GM23248 (cell line): ENCODE measurements around the gene TBRG4. TPM values are rescaled to one million over a fixed set of nuclear protein-coding genes. Genes with fewer than 3 reads are reported as not detected.

Experiments used
- DNase-seq: peaks from one replicate; pipeline ENCODE4 v3.0.0-alpha.2; 2015
- H2AFZ ChIP-seq: fragments of 200-600 bp; sonication (generic); 2 replicates; pipeline ENCODE4 v1.6.1; 2016; ENCODE audit warnings: antibody characterized with exemption
- H3F3A ChIP-seq: fragments of 200-600 bp; sonication (generic); 2 replicates; pipeline ENCODE4 v1.6.1; 2016; ENCODE audit warnings: mild to moderate bottlenecking, antibody characterized with exemption, mixed run types; ENCODE audit not compliant: insufficient read depth
- H3K27ac ChIP-seq: fragments of 200-600 bp; sonication (generic); 2 replicates; pipeline ENCODE4 v1.5.1; 2016; ENCODE audit warnings: mild to moderate bottlenecking
- H3K27me3 ChIP-seq: fragments of 200-600 bp; sonication (generic); replicated peaks from 2 replicates; pipeline ENCODE4 v1.6.1; 2016; ENCODE audit warnings: mild to moderate bottlenecking; ENCODE audit not compliant: insufficient read depth
- H3K36me3 ChIP-seq: fragments of 200-600 bp; sonication (generic); 2 replicates; pipeline ENCODE4 v1.6.1; 2016; ENCODE audit warnings: low read depth, mild to moderate bottlenecking
- H3K4me1 ChIP-seq: fragments of 200-600 bp; sonication (generic); 2 replicates; pipeline ENCODE4 v1.6.1; 2016; ENCODE audit warnings: mild to moderate bottlenecking; ENCODE audit not compliant: insufficient read depth
- H3K4me2 ChIP-seq: fragments of 200-600 bp; sonication (generic); one replicate; pipeline ENCODE4 v1.6.1; 2016; ENCODE audit warnings: mild to moderate bottlenecking; ENCODE audit not compliant: unreplicated experiment
- H3K4me3 ChIP-seq: fragments of 200-600 bp; sonication (generic); 2 replicates; pipeline ENCODE4 v1.5.1; 2016; ENCODE audit warnings: mild to moderate bottlenecking
- H3K79me2 ChIP-seq: fragments of 200-600 bp; sonication (generic); 2 replicates; pipeline ENCODE4 v1.6.1; 2016; ENCODE audit warnings: mild to moderate bottlenecking; ENCODE audit not compliant: insufficient read depth
- H3K9ac ChIP-seq: fragments of 200-600 bp; sonication (generic); 2 replicates; pipeline ENCODE4 v1.6.1; 2016; ENCODE audit warnings: mild to moderate bottlenecking
- H3K9me2 ChIP-seq: fragments of 200-600 bp; sonication (generic); 2 replicates; pipeline ENCODE4 v1.6.1; 2016; ENCODE audit warnings: mixed run types, mild to moderate bottlenecking, moderate library complexity; ENCODE audit not compliant: insufficient read depth
- H3K9me3 ChIP-seq: fragments of 200-600 bp; sonication (generic); one replicate; pipeline ENCODE4 v1.6.1; 2017; ENCODE audit warnings: low read depth
- H4K20me1 ChIP-seq: fragments of 200-600 bp; sonication (generic); 2 replicates; pipeline ENCODE4 v1.6.0; 2016; ENCODE audit not compliant: insufficient read depth
- EZH2 ChIP-seq: fragments of 200-600 bp; sonication (generic); IDR thresholded peaks from 2 replicates; pipeline ENCODE4 v1.6.1; 2018; ENCODE audit warnings: antibody characterized with exemption, mild to moderate bottlenecking; ENCODE audit not compliant: insufficient read depth, poor library complexity, severe bottlenecking
- EZH2phosphoT487 ChIP-seq: fragments of 200-600 bp; sonication (generic); IDR thresholded peaks from 2 replicates; pipeline ENCODE4 v1.6.1; 2018; ENCODE audit warnings: antibody characterized with exemption, moderate library complexity, mild to moderate bottlenecking, low read depth; ENCODE audit not compliant: insufficient read depth
- WGBS, 2 experiments: methylation state at CpG; one replicate each; pipeline ENCODE4 v1.1.6; 2015 to 2017; ENCODE audit warnings: low lambda C conversion rate in 2 of 2, low coverage in 1 of 2; ENCODE audit errors: missing lambda C conversion rate in 2 of 2; 5-methylcytosine and 5-hydroxymethylcytosine counted together
- in situ Hi-C: fragments of 300-500 bp; cut with MboI; formaldehyde crosslinking; loops from 2 replicates; pipeline ENCODE4 v1.15.0; 2020
- polyA plus RNA-seq: library from polyadenylated mRNA; unstranded; fragments of >200 nt; fragmentation: Nextera tagmentation; extraction: Ambion mirVana; gene quantifications from 2 replicates; pipeline ENCODE4 v1.2.1, GENCODE V29; 2016
- total RNA-seq: library from RNA; depleted of rRNA; stranded (reverse); fragments of >200 nt; shearing (Covaris generic); gene quantifications from 2 replicates; pipeline ENCODE4 v1.2.3, GENCODE V29; 2014

The TBRG4 gene
- total and polyA plus RNA-seq, 2 experiments from 2014 or later: 55.8 to 62.7 TPM

GRCh38 chr7:45075871-45076796, 35.4 kb downstream of the TBRG4 start:
- H4K20me1 ChIP-seq: no peaks in the 10 kb centered on the region; the same call in 1 of the 2 replicates
- H3K27me3 ChIP-seq: no peaks in the 10 kb centered on the region
- no peak overlapping the region for H3K4me2 ChIP-seq
- no peak for DNase-seq
- H3K9ac ChIP-seq: no peak overlapping the region
- WGBS, 2 experiments: 86 to 89% methylated on average over 33 to 35 of the region's 35 CpGs
- H3K36me3 ChIP-seq: no peaks in the 10 kb centered on the region; the same call in 1 of the 2 replicates
- no peaks in the 10 kb centered on the region for H3K9me2 ChIP-seq
- in situ Hi-C loops: no loop called here
- H3K79me2 ChIP-seq: no peaks in the 10 kb centered on the region
- no peaks in the 10 kb centered on the region for H3K9me3 ChIP-seq
- no peaks in the 10 kb centered on the region for H3K4me1 ChIP-seq
- H3F3A ChIP-seq: no peaks in the 10 kb centered on the region
- no peak overlapping the region for H3K27ac ChIP-seq
- TF ChIP-seq EZH2phosphoT487: no peak
- TF ChIP-seq EZH2: no peak
- H3K4me3 ChIP-seq: no peak overlapping the region
- H2AFZ ChIP-seq: no peak overlapping the region

- no peak overlapping the region for H2AFZ ChIP-seq
- H3K27ac ChIP-seq: no peak overlapping the region
- H3K9me3 ChIP-seq: no peaks in the 10 kb centered on the region
- H3K4me1 ChIP-seq: no peaks in the 10 kb centered on the region
- H4K20me1 ChIP-seq: no peaks in the 10 kb centered on the region; the same call in 1 of the 2 replicates
- no peaks in the 10 kb centered on the region for H3F3A ChIP-seq
- in situ Hi-C loops: no loop called here
- H3K79me2 ChIP-seq: no peaks in the 10 kb centered on the region
- no peaks in the 10 kb centered on the region for H3K27me3 ChIP-seq
- 57 to 75% methylated on average over 1 of the region's 1 CpG for WGBS, 2 experiments
- no peak overlapping the region for H3K4me3 ChIP-seq
- H3K36me3 ChIP-seq: no peaks in the 10 kb centered on the region; the same call in 1 of the 2 replicates
- H3K4me2 ChIP-seq: no peak overlapping the region
- H3K9ac ChIP-seq: no peak overlapping the region
- DNase-seq: no peak
- no peaks in the 10 kb centered on the region for H3K9me2 ChIP-seq
- TF ChIP-seq EZH2phosphoT487 (no peak), EZH2 (no peak)
Measured at GRCh38 chr7:45075355-45075644, 36.2 kb downstream of the TBRG4 start.

GRCh38 chr7:45074528-45075354, 36.8 kb downstream of the TBRG4 start:
- DNase-seq: no peak
- Histone ChIP-seq H3K27ac (no peak overlapping the region), H3K27me3 (no peaks in the 10 kb centered on the region), H3F3A (no peaks in the 10 kb centered on the region), H3K9me3 (no peaks in the 10 kb centered on the region), H3K36me3 (no peaks in the 10 kb centered on the region; the same call in 1 of the 2 replicates), H3K4me3 (no peak overlapping the region), H3K4me1 (no peaks in the 10 kb centered on the region), H3K9ac (no peak overlapping the region), H3K79me2 (no peaks in the 10 kb centered on the region), H3K9me2 (no peaks in the 10 kb centered on the region), H4K20me1 (no peaks in the 10 kb centered on the region; the same call in 1 of the 2 replicates), H3K4me2 (no peak overlapping the region), H2AFZ (no peak overlapping the region)
- in situ Hi-C loops: no loop called here
- TF ChIP-seq EZH2phosphoT487 (no peak), EZH2 (no peak)
- 82 to 84% methylated on average over 16 of the region's 16 CpGs for WGBS, 2 experiments

- TF ChIP-seq EZH2phosphoT487: no peak
- no peak for TF ChIP-seq EZH2
- no peak for DNase-seq
- Histone ChIP-seq H3F3A (no peaks in the 10 kb centered on the region), H4K20me1 (no peaks in the 10 kb centered on the region; the same call in 1 of the 2 replicates), H3K4me2 (no peak overlapping the region), H3K9me3 (no peaks in the 10 kb centered on the region), H3K27ac (no peak overlapping the region), H3K4me1 (no peaks in the 10 kb centered on the region), H3K9ac (no peak overlapping the region), H3K9me2 (no peaks in the 10 kb centered on the region), H2AFZ (no peak overlapping the region), H3K36me3 (no peaks in the 10 kb centered on the region; the same call in 1 of the 2 replicates), H3K4me3 (no peak overlapping the region), H3K27me3 (no peaks in the 10 kb centered on the region), H3K79me2 (no peaks in the 10 kb centered on the region)
- in situ Hi-C loops: no loop called here
- 82 to 83% methylated on average over 12 to 13 of the region's 15 CpGs for WGBS, 2 experiments
Measured at GRCh38 chr7:45073786-45074527, 37.5 kb downstream of the TBRG4 start.
